WERI-Rb-1 (cell line): Measurements from ENCODE around the gene TUT4.
"Not testable (repeated sequence)": the region's sequence is repeated elsewhere in the genome, so short reads cannot be mapped to it uniquely, and the experiment has no call there.

Experiments
- DNase-seq: peaks from one replicate; pipeline ENCODE4 v3.0.0-alpha.2; 2020
- H3K27ac ChIP-seq: fragments of 250-450 bp; sonication (Bioruptor Pico); 2 replicates; pipeline ENCODE4 v1.5.1; 2020; ENCODE audit warnings: mild to moderate bottlenecking, moderate library complexity
- H3K27me3 ChIP-seq: fragments of 250-450 bp; sonication (Bioruptor Pico); 2 replicates; pipeline ENCODE4 v1.5.1; 2021; ENCODE audit warnings: mild to moderate bottlenecking, low read depth, moderate library complexity; ENCODE audit not compliant: insufficient read depth, severe bottlenecking
- H3K36me3 ChIP-seq: fragments of 250-450 bp; sonication (Bioruptor Pico); 2 replicates; pipeline ENCODE4 v1.5.1; 2020; ENCODE audit warnings: mild to moderate bottlenecking, moderate library complexity
- H3K4me3 ChIP-seq: 2 replicates; pipeline ENCODE4 v1.5.1; 2011; ENCODE audit warnings: low read depth, mild to moderate bottlenecking, control low read depth, low read length
- H3K9me3 ChIP-seq: fragments of 250-450 bp; sonication (Bioruptor Pico); 2 replicates; pipeline ENCODE4 v1.5.1; 2021; ENCODE audit warnings: mild to moderate bottlenecking, moderate library complexity; ENCODE audit not compliant: severe bottlenecking
- CTCF ChIP-seq: IDR thresholded peaks from 2 replicates; pipeline ENCODE4 v1.5.1; 2011; ENCODE audit warnings: low read depth, mild to moderate bottlenecking, control low read depth, inconsistent platforms, low read length

Gene TUT4

DNA sequence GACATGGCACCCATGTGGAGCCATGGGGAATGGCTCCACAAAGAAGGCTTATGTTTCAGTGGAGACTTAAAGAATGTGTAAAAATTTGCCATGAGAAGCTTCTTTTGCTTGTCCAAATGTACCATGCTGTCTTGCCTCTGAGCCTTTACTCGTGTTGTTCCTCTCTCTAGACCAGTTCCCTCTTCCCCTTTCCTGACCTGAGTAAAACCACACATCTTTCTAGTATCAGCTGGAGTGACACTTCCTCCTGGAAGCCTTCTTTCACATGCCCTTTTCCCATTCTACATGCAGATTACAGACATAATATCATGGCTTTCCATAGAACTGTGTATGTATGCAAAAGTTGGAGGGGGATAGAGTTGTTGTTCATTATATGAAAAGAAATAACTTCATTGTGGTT, 35.6 kb upstream of the TUT4 start:
- no peak for TF ChIP-seq CTCF
- DNase-seq, result no peak
- no peak overlapping the region for H3K27ac ChIP-seq

DNA sequence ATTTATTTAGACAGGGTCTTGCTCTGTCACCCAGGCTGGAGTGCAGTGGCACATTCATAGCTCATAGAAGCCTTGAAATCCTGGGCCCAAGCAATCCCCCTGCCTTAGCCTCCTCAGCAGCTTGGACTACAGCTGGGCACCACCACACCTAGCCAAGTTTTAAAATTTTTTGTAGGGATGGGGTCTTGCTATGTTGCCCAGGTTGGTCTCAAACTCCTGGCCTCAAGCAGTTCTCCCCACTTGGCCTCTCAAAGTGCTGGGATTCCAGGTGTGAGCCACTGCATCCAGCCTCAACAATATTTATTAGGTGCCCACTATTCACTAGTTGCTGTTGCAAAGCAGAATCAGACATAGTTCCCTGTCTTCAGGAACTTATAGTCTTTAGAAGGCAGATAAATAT, 35.1 kb upstream of the TUT4 start:
- DNase-seq, result no peak
- no peak for TF ChIP-seq CTCF
- no peak overlapping the region for H3K4me3 ChIP-seq
- no peak overlapping the region for H3K27ac ChIP-seq
- no peaks in the 10 kb centered on the region for H3K36me3 ChIP-seq
- no peaks in the 10 kb centered on the region for H3K9me3 ChIP-seq
- no peaks in the 10 kb centered on the region for H3K27me3 ChIP-seq

More for the DNA sequence above, 35.6 kb upstream of the TUT4 start:
- Histone ChIP-seq H3K9me3 (no peaks in the 10 kb centered on the region), H3K27me3 (no peaks in the 10 kb centered on the region), H3K36me3 (no peaks in the 10 kb centered on the region), H3K4me3 (no peak overlapping the region)

GRCh38 chr1:52585474-52585873, 32.6 kb upstream of the TUT4 start:
- no peak overlapping the region for H3K27ac ChIP-seq
- no peak for TF ChIP-seq CTCF
- no peaks in the 10 kb centered on the region for H3K27me3 ChIP-seq
- no peaks in the 10 kb centered on the region for H3K9me3 ChIP-seq
- DNase-seq, result no peak
- no peak overlapping the region for H3K4me3 ChIP-seq
- no peaks in the 10 kb centered on the region for H3K36me3 ChIP-seq

- DNase-seq, result no peak
- H3K27me3 ChIP-seq, result no peaks in the 10 kb centered on the region
- H3K9me3 ChIP-seq, result no peaks in the 10 kb centered on the region
- no peak overlapping the region for H3K27ac ChIP-seq
- TF ChIP-seq CTCF, result no peak
- H3K36me3 ChIP-seq, result no peaks in the 10 kb centered on the region
- no peak overlapping the region for H3K4me3 ChIP-seq
These were observed 29.3 kb upstream of the TUT4 start for GRCh38 chr1:52582116-52582696.

DNA sequence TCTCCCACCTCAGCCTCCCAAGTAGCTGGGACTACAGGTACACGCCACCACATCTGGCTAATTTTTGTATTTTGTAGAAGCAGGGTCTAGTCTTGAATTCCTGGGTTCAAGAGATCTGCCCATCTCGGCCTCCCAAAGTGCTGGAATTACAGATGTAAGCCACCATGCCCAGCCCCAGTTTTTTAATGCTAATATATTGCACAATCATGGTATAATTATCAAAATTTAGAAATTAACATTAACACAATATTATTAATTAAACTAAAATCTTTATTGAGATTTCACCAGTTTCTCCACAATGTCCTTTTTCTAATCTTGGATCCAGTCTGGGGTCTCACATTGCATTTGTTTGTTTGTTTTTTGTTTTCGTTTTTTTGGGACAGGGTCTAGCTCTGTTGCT, 27.4 kb upstream of the TUT4 start:
- no peak overlapping the region for H3K4me3 ChIP-seq
- H3K9me3 ChIP-seq, result no peaks in the 10 kb centered on the region
- H3K36me3 ChIP-seq, result no peaks in the 10 kb centered on the region
- DNase-seq, result no peak
- no peaks in the 10 kb centered on the region for H3K27me3 ChIP-seq
- no peak for TF ChIP-seq CTCF
- no peak overlapping the region for H3K27ac ChIP-seq

DNA sequence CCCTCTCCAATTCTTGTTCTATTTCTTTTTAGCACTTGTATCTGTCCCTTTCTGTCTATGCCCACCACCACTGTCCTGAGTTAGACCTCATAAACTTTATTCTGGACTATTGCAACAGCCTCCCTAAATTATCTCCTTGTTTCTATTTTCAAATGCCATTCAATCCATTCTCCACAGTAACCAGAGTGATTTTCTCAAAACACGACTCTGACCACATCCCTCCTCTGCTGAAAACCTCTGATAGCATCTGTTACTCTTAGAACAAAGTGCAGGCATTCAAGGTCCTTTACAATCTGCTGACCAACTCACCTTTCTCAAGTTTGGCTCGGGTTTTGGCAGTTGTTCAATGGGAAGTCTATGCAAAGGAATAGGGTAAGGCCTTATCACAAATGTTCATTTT, 26.5 kb upstream of the TUT4 start:
- H3K9me3 ChIP-seq, result no peaks in the 10 kb centered on the region

GRCh38 chr1:52578066-52578465, 25.2 kb upstream of the TUT4 start:
- not testable (repeated sequence) for H3K27me3 ChIP-seq, H3K36me3 ChIP-seq, H3K4me3 ChIP-seq, H3K27ac ChIP-seq, DNase-seq, H3K9me3 ChIP-seq

More for the DNA sequence above, 26.5 kb upstream of the TUT4 start:
- no peak for TF ChIP-seq CTCF
- DNase-seq, result no peak
- Histone ChIP-seq H3K4me3 (no peak overlapping the region), H3K27ac (no peak overlapping the region), H3K36me3 (no peaks in the 10 kb centered on the region), H3K27me3 (no peaks in the 10 kb centered on the region)
